Chondrocyte (in vitro differentiated cells): ENCODE measurements around the gene ZFHX3. TPM values are rescaled to one million over a fixed set of nuclear protein-coding genes. Genes with fewer than 3 reads are reported as not detected.

ENCODE experiments used
- DNase-seq: peaks from one replicate; pipeline ENCODE4 v3.0.0; 2021; ENCODE audit warnings: mixed read lengths, low spot score
- H3K27ac Mint-ChIP-seq: one replicate; pipeline ENCODE4 v1.8.0; 2021; ENCODE audit warnings: mild to moderate bottlenecking, moderate library complexity, mixed read lengths; ENCODE audit not compliant: unreplicated experiment
- H3K27me3 Mint-ChIP-seq: 2 replicates; pipeline ENCODE4 v1.8.0; 2021; ENCODE audit warnings: low read depth, mixed read lengths
- H3K36me3 Mint-ChIP-seq: 2 replicates; pipeline ENCODE4 v1.8.0; 2021; ENCODE audit warnings: low read depth, mixed read lengths
- H3K4me1 Mint-ChIP-seq: 2 replicates; pipeline ENCODE4 v1.8.0; 2021; ENCODE audit warnings: low read depth, mild to moderate bottlenecking, mixed read lengths
- H3K4me3 Mint-ChIP-seq: one replicate; pipeline ENCODE4 v1.8.0; 2021; ENCODE audit warnings: mild to moderate bottlenecking, moderate library complexity, mixed read lengths; ENCODE audit not compliant: unreplicated experiment
- H3K9me3 Mint-ChIP-seq: 2 replicates; pipeline ENCODE4 v1.8.0; 2021; ENCODE audit warnings: low read depth, mixed read lengths
- total RNA-seq: library from RNA; stranded (reverse); gene quantifications from 3 replicates; pipeline ENCODE4 v1.2.1, GENCODE V29; 2021
- TF ChIP-seq, protein P1 (sequence below): fragments of 200-600 bp; sonication (generic); IDR thresholded peaks from 2 replicates; pipeline ENCODE4 v1.5.0; 2021; ENCODE audit warnings: antibody characterized with exemption, mild to moderate bottlenecking, moderate library complexity

ZFHX3 gene
- total RNA-seq, 1 donor from 2014 or later: 86.8 TPM

GRCh38 chr16:73031155-73031866 lies 16.6 kb downstream of the ZFHX3 start:
- Mint-ChIP-seq H3K9me3 (no peaks in the 10 kb centered on the region), H3K4me1 (peaks cover 86% of the 10 kb centered on the region)

DNA sequence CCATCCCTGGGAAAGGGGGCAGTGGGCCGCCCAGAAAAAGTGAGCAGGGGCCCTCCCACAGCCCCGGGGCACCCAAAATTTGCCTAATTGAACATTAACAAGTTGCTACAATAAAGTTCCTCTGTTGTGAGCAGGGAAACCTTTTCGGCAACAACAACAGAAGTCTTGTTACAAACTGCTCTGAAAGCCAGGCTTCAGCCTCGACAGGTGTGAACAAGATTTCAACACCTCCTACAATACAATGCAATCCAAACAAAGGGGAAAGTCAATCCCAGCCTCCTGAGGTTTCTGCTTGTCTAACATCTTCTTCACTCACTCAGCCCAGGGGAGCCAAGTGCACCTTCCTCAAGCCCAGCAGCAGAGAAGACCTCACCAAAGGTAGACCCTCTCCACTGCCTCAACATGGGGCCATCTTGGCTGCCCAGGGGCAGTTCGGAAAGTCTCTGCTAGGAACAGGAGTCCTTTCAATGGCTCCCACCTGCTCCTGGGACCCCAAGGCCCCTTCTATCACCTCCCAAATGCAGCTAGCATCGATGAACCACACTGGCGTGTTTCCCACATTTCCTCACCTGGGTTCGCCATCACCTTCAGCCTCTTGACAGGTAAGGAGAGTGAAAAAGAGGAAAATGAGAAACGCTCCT lies 19.1 kb downstream of the ZFHX3 start:
- no peak overlapping the region for H3K4me3 Mint-ChIP-seq
- H3K27ac Mint-ChIP-seq: no peak overlapping the region

More at GRCh38 chr16:73031155-73031866, 16.6 kb downstream of the ZFHX3 start:
- H3K27ac Mint-ChIP-seq: peak overlapping the region; percentile 77
- no peak overlapping the region for H3K4me3 Mint-ChIP-seq
- no peaks in the 10 kb centered on the region for H3K27me3 Mint-ChIP-seq
- DNase-seq: no peak
- H3K36me3 Mint-ChIP-seq: peaks cover 2% of the 10 kb centered on the region
- TF ChIP-seq, protein P1, sequence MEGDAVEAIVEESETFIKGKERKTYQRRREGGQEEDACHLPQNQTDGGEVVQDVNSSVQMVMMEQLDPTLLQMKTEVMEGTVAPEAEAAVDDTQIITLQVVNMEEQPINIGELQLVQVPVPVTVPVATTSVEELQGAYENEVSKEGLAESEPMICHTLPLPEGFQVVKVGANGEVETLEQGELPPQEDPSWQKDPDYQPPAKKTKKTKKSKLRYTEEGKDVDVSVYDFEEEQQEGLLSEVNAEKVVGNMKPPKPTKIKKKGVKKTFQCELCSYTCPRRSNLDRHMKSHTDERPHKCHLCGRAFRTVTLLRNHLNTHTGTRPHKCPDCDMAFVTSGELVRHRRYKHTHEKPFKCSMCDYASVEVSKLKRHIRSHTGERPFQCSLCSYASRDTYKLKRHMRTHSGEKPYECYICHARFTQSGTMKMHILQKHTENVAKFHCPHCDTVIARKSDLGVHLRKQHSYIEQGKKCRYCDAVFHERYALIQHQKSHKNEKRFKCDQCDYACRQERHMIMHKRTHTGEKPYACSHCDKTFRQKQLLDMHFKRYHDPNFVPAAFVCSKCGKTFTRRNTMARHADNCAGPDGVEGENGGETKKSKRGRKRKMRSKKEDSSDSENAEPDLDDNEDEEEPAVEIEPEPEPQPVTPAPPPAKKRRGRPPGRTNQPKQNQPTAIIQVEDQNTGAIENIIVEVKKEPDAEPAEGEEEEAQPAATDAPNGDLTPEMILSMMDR: peak; percentile 48

DNA sequence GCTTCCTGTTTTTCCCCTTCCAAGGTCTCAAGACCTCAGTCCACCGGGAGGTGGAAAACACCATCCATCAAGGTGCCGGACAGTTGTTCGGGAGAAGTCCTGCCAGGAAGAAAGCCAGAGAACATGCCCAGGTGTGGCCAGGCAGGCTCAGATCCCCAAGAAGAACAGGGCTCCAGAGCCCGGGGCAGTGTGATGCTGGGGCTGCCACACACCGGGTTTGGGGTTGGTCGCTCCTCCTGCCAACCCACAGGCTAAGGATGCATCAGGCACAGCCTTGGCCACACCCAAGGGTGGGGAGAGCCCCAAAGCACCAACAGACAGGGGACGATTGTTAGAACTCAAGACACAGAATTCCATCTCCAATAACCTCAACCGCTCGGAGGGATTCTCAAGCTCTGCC lies 19.7 kb downstream of the ZFHX3 start:
- Mint-ChIP-seq H3K27me3 (no peaks in the 10 kb centered on the region), H3K4me1 (peaks cover 84% of the 10 kb centered on the region), H3K4me3 (no peak overlapping the region), H3K9me3 (no peaks in the 10 kb centered on the region), H3K36me3 (peaks cover 2% of the 10 kb centered on the region), H3K27ac (no peak overlapping the region)
- DNase-seq: no peak
- TF ChIP-seq, protein P1: no peak

More for the DNA sequence above, 19.1 kb downstream of the ZFHX3 start:
- Mint-ChIP-seq H3K4me1 (peaks cover 84% of the 10 kb centered on the region), H3K27me3 (no peaks in the 10 kb centered on the region), H3K36me3 (peaks cover 2% of the 10 kb centered on the region), H3K9me3 (no peaks in the 10 kb centered on the region)
- TF ChIP-seq, protein P1: no peak
- no peak for DNase-seq

GRCh38 chr16:73027685-73028111 lies 20.2 kb downstream of the ZFHX3 start:
- Mint-ChIP-seq H3K27ac (peak overlapping the region; percentile 49), H3K4me3 (no peak overlapping the region)
- TF ChIP-seq, protein P1: no peak

DNA sequence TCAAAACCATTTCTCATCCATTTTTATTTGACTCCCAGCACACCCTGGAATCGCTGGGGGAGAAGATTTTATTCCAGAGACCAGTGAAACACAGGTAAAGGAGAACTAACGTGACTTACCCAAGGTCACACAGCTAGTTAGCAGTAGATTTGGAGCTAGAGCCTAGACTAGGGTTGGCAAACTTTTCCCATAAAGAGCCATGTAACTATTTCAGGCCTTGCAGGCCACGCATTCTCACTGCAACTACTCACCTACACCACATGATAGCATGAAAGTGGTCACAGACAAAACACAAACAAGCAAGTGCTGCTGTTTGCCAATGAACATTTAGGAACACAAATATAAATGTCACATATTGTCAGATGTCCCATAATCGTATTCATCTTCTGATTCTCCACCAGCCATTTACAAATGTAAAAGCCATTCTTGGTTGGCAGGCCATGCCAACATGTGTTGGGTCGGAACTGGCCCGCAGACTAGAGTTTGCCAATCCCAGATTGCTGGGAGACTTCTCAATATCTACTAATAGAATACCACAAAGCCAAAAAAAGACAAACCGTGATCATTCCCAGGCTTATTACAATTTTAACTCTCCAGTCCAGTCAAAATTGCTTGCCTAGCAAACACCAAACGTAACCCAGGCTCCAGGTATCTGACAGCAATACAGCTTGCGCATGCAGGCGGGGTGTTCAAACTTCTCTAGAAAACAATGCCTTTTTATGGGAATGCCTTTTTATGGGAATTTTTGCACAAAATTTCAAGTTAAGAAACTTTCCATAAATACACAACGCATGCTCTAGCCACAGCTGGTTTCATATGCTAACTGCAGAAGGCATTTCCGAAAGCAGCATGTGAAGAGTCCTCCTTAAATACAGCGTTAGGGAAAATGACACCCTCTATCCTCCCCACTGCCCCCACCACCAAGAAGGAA lies 20.9 kb downstream of the ZFHX3 start:
- DNase-seq: no peak
- Mint-ChIP-seq H3K36me3 (peaks cover 2% of the 10 kb centered on the region), H3K4me3 (no peak overlapping the region), H3K4me1 (peaks cover 81% of the 10 kb centered on the region), H3K27ac (peak overlapping the region; percentile 49), H3K27me3 (no peaks in the 10 kb centered on the region), H3K9me3 (no peaks in the 10 kb centered on the region)
- TF ChIP-seq, protein P1: no peak

More at GRCh38 chr16:73027685-73028111, 20.2 kb downstream of the ZFHX3 start:
- no peak for DNase-seq
- Mint-ChIP-seq H3K27me3 (no peaks in the 10 kb centered on the region), H3K4me1 (peaks cover 81% of the 10 kb centered on the region), H3K36me3 (peaks cover 2% of the 10 kb centered on the region), H3K9me3 (no peaks in the 10 kb centered on the region)
